T-cell (primary cell): ENCODE data around the gene PPT1. TPM values are rescaled to one million over a fixed set of nuclear protein-coding genes. Genes with fewer than 3 reads are reported as not detected.
A peak's percentile ranks its signal among the peaks of the same experiment; 100 is the strongest.

Experiments used
- ATAC-seq, 4 experiments: fragments of 200-7000 bp in 3 of 4; fragments of 150-1000 bp in 1 of 4; cut with Tn5 transposase; replicated peaks in 1 of 4; 1 replicate in 3 of 4; 2 replicates in 1 of 4; pipeline ENCODE4 v1.10.0; 2021; ENCODE audit warnings: moderate library complexity in 3 of 4, mild to moderate bottlenecking in 2 of 4, moderate number of reproducible peaks in 1 of 4
- CTCF ChIA-PET, 2 donors: fragments of 300-600 bp; sonication (Branson Sonifier 250); formaldehyde crosslinking; loops; one replicate each; lab custom pipeline; 2022; ENCODE audit warnings: antibody characterized with exemption in 2 of 2; lab: Charles Lee
- POLR2A ChIA-PET, 2 donors: fragments of 300-600 bp; sonication (Branson Sonifier 250); formaldehyde crosslinking; loops; one replicate each; lab custom pipeline; 2022; ENCODE audit warnings: antibody characterized with exemption in 2 of 2; lab: Charles Lee
- DNase-seq, 35 experiments: peaks; one replicate each; pipeline versions ENCODE4 v3.0.0 to v3.0.0-alpha.2; 2013 to 2023
- H3K27ac ChIP-seq: one replicate; pipeline ENCODE4 v1.5.1; 2013; ENCODE audit warnings: low read length
- H3K27me3 ChIP-seq, 2 experiments: replicated peaks in 1 of 2; 1 replicate in 1 of 2; 2 replicates in 1 of 2; pipeline versions ENCODE4 v1.6.1 to v1.7.0; 2013; ENCODE audit warnings: low read length in 1 of 2, mixed read lengths in 1 of 2; ENCODE audit not compliant: control insufficient read depth in 2 of 2, insufficient read depth in 2 of 2; ENCODE audit errors: extremely low read depth in 1 of 2
- H3K36me3 ChIP-seq, 2 donors: 1 replicate in 1 of 2; 2 replicates in 1 of 2; pipeline versions ENCODE4 v1.6.1 to v1.7.0; 2013; ENCODE audit warnings: low read length in 1 of 2; ENCODE audit not compliant: control insufficient read depth in 2 of 2, insufficient read depth in 1 of 2; ENCODE audit errors: extremely low read depth in 1 of 2
- H3K4me1 ChIP-seq, 2 experiments: 1 replicate in 1 of 2; 2 replicates in 1 of 2; pipeline versions ENCODE4 v1.6.1 to v1.7.0; 2013; ENCODE audit warnings: low read length in 2 of 2, mixed read lengths in 1 of 2; ENCODE audit not compliant: insufficient read depth in 2 of 2, control insufficient read depth in 1 of 2; ENCODE audit errors: extremely low read depth in 1 of 2
- H3K4me3 ChIP-seq, 2 donors: 1 replicate in 1 of 2; 2 replicates in 1 of 2; pipeline versions ENCODE4 v1.5.1 to v1.7.0; 2013; ENCODE audit warnings: mild to moderate bottlenecking in 2 of 2, low read length in 1 of 2, moderate library complexity in 1 of 2; ENCODE audit not compliant: control insufficient read depth in 1 of 2; ENCODE audit errors: extremely low read depth in 1 of 2
- H3K9me3 ChIP-seq: 2 replicates; pipeline ENCODE4 v1.7.0; 2013
- H3K27ac Mint-ChIP-seq, 2 donors: one replicate each; pipeline ENCODE4 v1.8.0; 2020 to 2021; ENCODE audit warnings: mild to moderate bottlenecking in 2 of 2, mixed read lengths in 2 of 2
- H3K27me3 Mint-ChIP-seq, 2 donors: one replicate each; pipeline ENCODE4 v1.8.0; 2021 to 2022; ENCODE audit warnings: mixed read lengths in 2 of 2
- H3K36me3 Mint-ChIP-seq: one replicate; pipeline ENCODE4 v1.8.0; 2021; ENCODE audit warnings: mixed read lengths
- H3K4me1 Mint-ChIP-seq, 3 donors: one replicate each; pipeline ENCODE4 v1.8.0; 2020 to 2022; ENCODE audit warnings: mixed read lengths in 3 of 3, mild to moderate bottlenecking in 1 of 3
- H3K4me3 Mint-ChIP-seq, 3 donors: one replicate each; pipeline ENCODE4 v1.8.0; 2020 to 2022; ENCODE audit warnings: mild to moderate bottlenecking in 3 of 3, mixed read lengths in 3 of 3, moderate library complexity in 3 of 3
- H3K9me3 Mint-ChIP-seq, 3 donors: one replicate each; pipeline ENCODE4 v1.8.0; 2020 to 2022; ENCODE audit warnings: mixed read lengths in 3 of 3
- WGBS: methylation state at CpG from one replicate; pipeline ENCODE4 v1.1.5; 2013; ENCODE audit warnings: missing lambda C conversion rate; ENCODE audit not compliant: insufficient coverage; 5-methylcytosine and 5-hydroxymethylcytosine counted together
- total RNA-seq, 35 experiments: library from RNA in 6 of 35; stranded (reverse) in 6 of 35; fragments of 120-200 nt in 1 of 35; gene quantifications; one replicate each; pipeline versions ENCODE4 v1.2.1 to v1.2.4 and lab custom pipeline; 2013 to 2026

The PPT1 gene
- total RNA-seq, 5 donors from 2014 or later (not counting 1 experiment from before 2014, with no cell fraction given): 44.4 to 72.6 (median 53.1) TPM

GRCh38 chr1:40059338-40059959 lies 37.6 kb downstream of the PPT1 start:
- ChIA-PET POLR2A (no interaction called here), CTCF (interaction anchor here (0.6 to 1.5 kb wide), 6 partner anchors 16 to 276 kb away, joined by 3 to 7 read pairs (median 4); partner anchors contain the start of gene CAP1 (in 1 of the 2))
- peaks cover 77 to 83% of the 10 kb centered on the region in 2 experiments for H3K4me1 ChIP-seq
- H3K27ac ChIP-seq: peak overlapping the region; percentile 54
- peak overlapping the region; percentile 57 to 78 (median 63) for H3K4me3 Mint-ChIP-seq
- H3K4me1 Mint-ChIP-seq: peaks cover 93 to 95% (median 94%) of the 10 kb centered on the region in 3 donors
- H3K27ac Mint-ChIP-seq: peak overlapping the region; percentile 87 to 91
- no peaks in the 10 kb centered on the region for H3K9me3 Mint-ChIP-seq
- no peaks in the 10 kb centered on the region for H3K9me3 ChIP-seq
- peaks cover 57% of the 10 kb centered on the region for H3K36me3 Mint-ChIP-seq
- peak overlapping the region in 1 of 2 donors; percentile 35 for H3K4me3 ChIP-seq
- H3K27me3 Mint-ChIP-seq: no peaks in the 10 kb centered on the region
- peaks cover 4 to 73% of the 10 kb centered on the region in 2 donors for H3K36me3 ChIP-seq
- WGBS: 71% methylated on average over 1 of the region's 4 CpGs
- no peaks in the 10 kb centered on the region for H3K27me3 ChIP-seq
- peak; percentile 74 to 90 (median 86) for ATAC-seq
- peak in 5 of 35 experiments; percentile 12 to 64 (median 27) for DNase-seq

- POLR2A ChIA-PET: interaction anchor here in 1 of 2 donors (0.5 to 0.6 kb wide), 2 partner anchors 173 to 425 kb away, joined by 3 to 5 read pairs; no protein-coding TSS in a partner anchor
- Histone ChIP-seq H3K4me1 (peaks cover 74 to 79% of the 10 kb centered on the region in 2 experiments), H3K27me3 (no peaks in the 10 kb centered on the region), H3K4me3 (no peak overlapping the region), H3K9me3 (no peaks in the 10 kb centered on the region), H3K27ac (peak overlapping the region; percentile 54), H3K36me3 (peaks cover 7 to 70% of the 10 kb centered on the region in 2 donors)
- ATAC-seq (no peak), DNase-seq (no peak)
- 100% methylated on average over 1 of the region's 7 CpGs for WGBS
- H3K27me3 Mint-ChIP-seq: no peaks in the 10 kb centered on the region
- H3K36me3 Mint-ChIP-seq: peaks cover 50% of the 10 kb centered on the region
- peak overlapping the region; percentile 87 to 91 for H3K27ac Mint-ChIP-seq
- H3K4me1 Mint-ChIP-seq: peaks cover 93 to 95% (median 93%) of the 10 kb centered on the region in 3 donors
- H3K4me3 Mint-ChIP-seq: peak overlapping the region; percentile 57 to 78 (median 63)
- CTCF ChIA-PET: interaction anchor here in 1 of 2 donors (1.3 to 1.5 kb wide), 3 partner anchors 11 to 280 kb away, joined by 3 to 4 read pairs (median 3); no protein-coding TSS in a partner anchor
- H3K9me3 Mint-ChIP-seq: no peaks in the 10 kb centered on the region
Measured at GRCh38 chr1:40058453-40059337, 38.4 kb downstream of the PPT1 start.

DNA sequence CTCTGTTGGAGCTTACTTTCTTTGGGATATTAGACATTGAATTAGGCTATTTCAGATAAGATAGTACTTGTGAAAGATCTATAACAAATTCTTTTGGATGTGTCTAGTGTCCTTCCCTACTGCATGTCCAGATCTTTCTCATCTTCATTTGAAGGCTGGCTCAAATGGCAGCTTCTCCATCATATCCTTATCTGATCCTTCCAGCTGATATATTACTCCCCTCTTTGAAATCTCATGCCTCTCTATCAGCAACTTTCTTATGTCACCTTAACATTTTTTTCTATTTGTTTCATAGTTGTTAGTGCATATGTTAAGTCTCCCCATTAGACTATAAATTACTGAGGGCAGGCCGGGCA lies 39.0 kb downstream of the PPT1 start:
- Mint-ChIP-seq H3K4me3 (peak overlapping the region in 2 of 3 donors; percentile 39 to 78), H3K36me3 (peaks cover 46% of the 10 kb centered on the region), H3K27ac (peak overlapping the region; percentile 87 to 91), H3K9me3 (no peaks in the 10 kb centered on the region), H3K27me3 (no peaks in the 10 kb centered on the region), H3K4me1 (peaks cover 93 to 95% (median 93%) of the 10 kb centered on the region in 3 donors)
- no peaks in the 10 kb centered on the region for H3K27me3 ChIP-seq
- peak overlapping the region; percentile 54 for H3K27ac ChIP-seq
- ChIA-PET POLR2A (interaction anchor here in 1 of 2 donors (0.5 to 0.6 kb wide), 2 partner anchors 28 to 174 kb away, joined by 3 to 5 read pairs; no protein-coding TSS in a partner anchor), CTCF (interaction anchor here in 1 of 2 donors (1.0 to 1.5 kb wide), 4 partner anchors 8 to 281 kb away, joined by 3 to 4 read pairs (median 4); no protein-coding TSS in a partner anchor)
- ATAC-seq (no peak), DNase-seq (no peak)
- no CpG with 5 or more reads among the region's 1 CpG for WGBS
- H3K9me3 ChIP-seq: no peaks in the 10 kb centered on the region
- peaks cover 74 to 77% of the 10 kb centered on the region in 2 experiments for H3K4me1 ChIP-seq
- no peak overlapping the region for H3K4me3 ChIP-seq
- peaks cover 7 to 70% of the 10 kb centered on the region in 2 donors for H3K36me3 ChIP-seq

GRCh38 chr1:40057310-40058030 lies 39.6 kb downstream of the PPT1 start:
- Mint-ChIP-seq H3K36me3 (peaks cover 48% of the 10 kb centered on the region), H3K9me3 (no peaks in the 10 kb centered on the region), H3K27me3 (no peaks in the 10 kb centered on the region), H3K4me3 (peak overlapping the region in 2 of 3 donors; percentile 3 to 78), H3K4me1 (peaks cover 94 to 98% (median 95%) of the 10 kb centered on the region in 3 donors), H3K27ac (peak overlapping the region; percentile 87 to 91)
- peak overlapping the region; percentile 54 for H3K27ac ChIP-seq
- POLR2A ChIA-PET: interaction anchor here in 1 of 2 donors (0.5 to 0.6 kb wide), 2 partner anchors 27 to 174 kb away, joined by 3 to 5 read pairs; no protein-coding TSS in a partner anchor
- no peak for DNase-seq
- no peaks in the 10 kb centered on the region for H3K27me3 ChIP-seq
- WGBS: no CpG with 5 or more reads among the region's 1 CpG
- no peak for ATAC-seq
- H3K36me3 ChIP-seq: peaks cover 7 to 65% of the 10 kb centered on the region in 2 donors
- H3K4me1 ChIP-seq: peaks cover 72 to 73% of the 10 kb centered on the region in 2 experiments
- H3K4me3 ChIP-seq: no peak overlapping the region
- no peaks in the 10 kb centered on the region for H3K9me3 ChIP-seq
- CTCF ChIA-PET: interaction anchor here in 1 of 2 donors (0.9 to 1.5 kb wide), 5 partner anchors 9 to 281 kb away, joined by 3 to 4 read pairs (median 4); no protein-coding TSS in a partner anchor

GRCh38 chr1:40056519-40057309 lies 40.3 kb downstream of the PPT1 start:
- Mint-ChIP-seq H3K27ac (peak overlapping the region; percentile 87 to 91), H3K9me3 (no peaks in the 10 kb centered on the region), H3K4me3 (peak overlapping the region in 1 of 3 donors; percentile 78), H3K27me3 (no peaks in the 10 kb centered on the region), H3K36me3 (peaks cover 47% of the 10 kb centered on the region), H3K4me1 (peaks cover 94 to 99% (median 96%) of the 10 kb centered on the region in 3 donors)
- no peaks in the 10 kb centered on the region for H3K9me3 ChIP-seq
- WGBS: 100% methylated on average over 1 of the region's 5 CpGs
- DNase-seq: no peak
- no peaks in the 10 kb centered on the region for H3K27me3 ChIP-seq
- no peak overlapping the region for H3K4me3 ChIP-seq
- H3K36me3 ChIP-seq: peaks cover 7 to 63% of the 10 kb centered on the region in 2 donors
- H3K4me1 ChIP-seq: peaks cover 69 to 74% of the 10 kb centered on the region in 2 experiments
- CTCF ChIA-PET: interaction anchor here in 1 of 2 donors (0.8 to 1.0 kb wide), 3 partner anchors 10 to 317 kb away, joined by 3 to 4 read pairs (median 4); partner anchors contain the start of gene SMAP2
- peak overlapping the region; percentile 54 for H3K27ac ChIP-seq
- no peak for ATAC-seq
- POLR2A ChIA-PET: interaction anchor here (0.6 to 0.7 kb wide), 2 partner anchors 20 to 46 kb away, joined by 3 read pairs; no protein-coding TSS in a partner anchor
